ENCODE measurements around the gene COG1.

DNA sequence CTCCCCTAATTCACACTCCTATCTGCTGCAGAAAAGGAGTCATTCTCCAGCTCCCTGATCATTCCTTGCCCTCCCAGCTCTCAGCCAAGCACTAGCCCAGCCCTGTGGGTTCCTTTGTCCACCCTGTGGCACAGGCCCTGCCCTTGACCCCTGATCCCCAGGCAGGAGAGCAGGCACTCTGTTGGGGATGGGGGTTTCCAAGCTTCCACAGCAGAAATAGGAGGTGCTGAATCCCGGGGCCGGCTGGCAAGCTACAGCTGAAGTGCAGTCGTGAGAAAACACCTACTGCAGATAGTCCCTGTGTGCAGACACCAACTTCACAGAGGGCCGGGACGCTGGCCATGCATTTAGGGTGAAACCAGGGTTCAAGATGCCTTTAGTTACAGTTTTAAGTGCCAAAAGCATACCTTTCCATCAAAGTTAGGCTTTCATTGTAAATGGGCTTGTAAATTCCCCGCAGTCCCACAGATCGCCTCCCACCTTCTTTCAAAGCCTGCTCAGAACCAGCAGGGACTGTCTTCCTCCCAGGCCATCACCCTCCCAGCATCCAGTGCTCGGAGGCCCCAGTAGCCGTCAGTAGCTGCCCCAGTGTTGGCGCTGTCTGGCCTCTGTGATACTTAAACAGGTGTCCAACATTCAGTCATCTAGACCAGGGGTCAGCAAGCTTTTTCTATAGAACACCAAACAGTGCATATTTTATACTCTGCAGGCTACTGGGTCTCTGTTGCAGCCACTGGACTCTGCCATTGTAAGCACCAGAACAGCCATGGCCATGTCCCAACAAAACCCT, 58.2 kb downstream of the COG1 start:
- TF ChIP-seq ZFX (IDR thresholded peaks at IDR 0.05; ENCODE audit: borderline replicate concordance), result no peak
- TF ChIP-seq, protein P1, sequence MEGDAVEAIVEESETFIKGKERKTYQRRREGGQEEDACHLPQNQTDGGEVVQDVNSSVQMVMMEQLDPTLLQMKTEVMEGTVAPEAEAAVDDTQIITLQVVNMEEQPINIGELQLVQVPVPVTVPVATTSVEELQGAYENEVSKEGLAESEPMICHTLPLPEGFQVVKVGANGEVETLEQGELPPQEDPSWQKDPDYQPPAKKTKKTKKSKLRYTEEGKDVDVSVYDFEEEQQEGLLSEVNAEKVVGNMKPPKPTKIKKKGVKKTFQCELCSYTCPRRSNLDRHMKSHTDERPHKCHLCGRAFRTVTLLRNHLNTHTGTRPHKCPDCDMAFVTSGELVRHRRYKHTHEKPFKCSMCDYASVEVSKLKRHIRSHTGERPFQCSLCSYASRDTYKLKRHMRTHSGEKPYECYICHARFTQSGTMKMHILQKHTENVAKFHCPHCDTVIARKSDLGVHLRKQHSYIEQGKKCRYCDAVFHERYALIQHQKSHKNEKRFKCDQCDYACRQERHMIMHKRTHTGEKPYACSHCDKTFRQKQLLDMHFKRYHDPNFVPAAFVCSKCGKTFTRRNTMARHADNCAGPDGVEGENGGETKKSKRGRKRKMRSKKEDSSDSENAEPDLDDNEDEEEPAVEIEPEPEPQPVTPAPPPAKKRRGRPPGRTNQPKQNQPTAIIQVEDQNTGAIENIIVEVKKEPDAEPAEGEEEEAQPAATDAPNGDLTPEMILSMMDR (IDR thresholded peaks at IDR 0.05), result no peak

Data from 22Rv1 (cell line).